ENCODE measurements around the gene SLAMF1. TPM values are rescaled to one million over a fixed set of nuclear protein-coding genes. Genes with fewer than 3 reads are reported as not detected.
A peak's percentile ranks its signal among the peaks of the same experiment; 100 is the strongest.

The SLAMF1 gene
- total RNA-seq, 2 donors from 2014 or later = 84.3 to 96.3 TPM

DNA sequence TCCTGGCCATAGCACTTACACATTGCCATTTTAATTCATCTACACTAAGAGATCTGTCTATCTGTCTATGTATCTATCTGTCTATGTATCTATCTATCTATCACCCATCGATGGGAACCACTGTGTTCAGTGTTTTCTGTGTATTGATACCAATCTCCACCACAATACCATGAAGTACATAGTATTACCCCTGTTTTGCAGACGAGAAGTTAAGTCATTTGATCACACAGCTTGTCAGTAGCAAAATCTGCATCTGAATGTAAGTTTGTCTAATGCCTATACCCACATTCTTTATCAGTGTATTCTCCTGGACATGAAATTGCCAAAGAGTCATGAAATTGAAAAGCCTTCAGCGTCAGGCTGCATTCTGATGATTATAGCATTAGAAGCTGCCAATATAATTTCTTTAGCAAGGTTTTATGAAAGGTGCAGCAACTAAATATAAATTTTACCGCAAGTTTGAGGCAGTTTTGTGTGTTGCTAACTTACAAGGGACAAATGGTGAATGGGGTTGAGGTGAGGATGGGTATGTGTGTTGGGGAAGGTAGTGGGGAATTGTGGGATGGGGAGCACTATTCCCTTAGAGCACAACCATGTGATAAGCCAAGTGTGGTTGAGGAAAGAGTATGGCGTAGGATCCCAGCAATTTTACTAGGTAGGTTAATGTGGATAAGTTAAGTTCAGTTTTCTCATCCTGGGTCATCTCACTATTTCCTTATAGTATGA lies 24.2 kb downstream of the SLAMF1 start:
- DNase-seq (ENCODE audit: low spot score in 2 of 2) = no peak
- ATAC-seq = no peak
- Mint-ChIP-seq H3K9me3 (peaks cover 0 to 7% of the 10 kb centered on the region in 2 donors), H3K27ac (peak overlapping the region; percentile 95 to 100), H3K36me3 (peaks cover 52 to 90% of the 10 kb centered on the region in 2 donors)

GRCh38 chr1:160621633-160622413 lies 25.0 kb downstream of the SLAMF1 start:
- Mint-ChIP-seq H3K36me3 (peaks cover 52 to 88% of the 10 kb centered on the region in 2 donors), H3K9me3 (peaks cover 0 to 7% of the 10 kb centered on the region in 2 donors), H3K27ac (peak overlapping the region; percentile 93 to 95)
- ATAC-seq = peak in 1 of 2 donors; percentile 2
- no peak for DNase-seq (ENCODE audit: low spot score in 2 of 2)

GRCh38 chr1:160620942-160621632 lies 25.8 kb downstream of the SLAMF1 start:
- H3K36me3 Mint-ChIP-seq = peaks cover 52 to 85% of the 10 kb centered on the region in 2 donors
- peak overlapping the region; percentile 93 to 95 for H3K27ac Mint-ChIP-seq
- peaks cover 0 to 7% of the 10 kb centered on the region in 2 donors for H3K9me3 Mint-ChIP-seq
- ATAC-seq (no peak), DNase-seq (ENCODE audit: low spot score in 2 of 2) (no peak)

GRCh38 chr1:160619742-160620277 lies 27.0 kb downstream of the SLAMF1 start:
- peaks cover 47 to 83% of the 10 kb centered on the region in 2 donors for H3K36me3 Mint-ChIP-seq
- no peak for ATAC-seq
- peak overlapping the region; percentile 23 to 63 for H3K27ac Mint-ChIP-seq
- DNase-seq (ENCODE audit: low spot score in 2 of 2) = no peak
- H3K9me3 Mint-ChIP-seq = peaks cover 0 to 5% of the 10 kb centered on the region in 2 donors

GRCh38 chr1:160618763-160619274 lies 28.0 kb downstream of the SLAMF1 start:
- peaks cover 48 to 80% of the 10 kb centered on the region in 2 donors for H3K36me3 Mint-ChIP-seq
- DNase-seq (ENCODE audit: low spot score in 2 of 2) (no peak), ATAC-seq (no peak)
- H3K9me3 Mint-ChIP-seq = peaks cover 0 to 3% of the 10 kb centered on the region in 2 donors
- H3K27ac Mint-ChIP-seq = peak overlapping the region; percentile 23 to 63

- Mint-ChIP-seq H3K27ac (no peak overlapping the region), H3K36me3 (peaks cover 48 to 80% of the 10 kb centered on the region in 2 donors), H3K9me3 (peaks cover 0 to 3% of the 10 kb centered on the region in 2 donors)
- ATAC-seq = no peak
- DNase-seq (ENCODE audit: low spot score in 2 of 2) = no peak
Measured at GRCh38 chr1:160618327-160618726, 28.5 kb downstream of the SLAMF1 start.

DNA sequence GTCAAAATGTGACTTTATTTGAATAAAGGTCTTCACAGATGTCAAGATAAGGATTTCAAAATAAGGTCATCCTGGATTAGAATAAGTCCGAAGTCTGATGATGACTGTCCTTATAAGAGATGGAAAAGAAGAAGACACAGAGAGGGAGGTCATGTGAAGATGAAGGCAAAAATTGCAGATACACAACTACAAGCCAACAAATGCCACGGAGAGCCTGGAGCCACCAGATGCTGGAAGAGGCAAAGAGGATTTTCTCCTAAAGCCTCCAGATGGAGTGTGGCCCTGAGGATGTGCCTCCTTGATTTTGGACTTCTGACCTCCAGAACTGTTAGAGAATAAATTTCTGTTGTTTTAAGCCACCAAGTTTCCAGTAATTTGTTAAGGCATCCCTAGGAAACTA lies 31.2 kb downstream of the SLAMF1 start:
- peak overlapping the region in 1 of 2 donors; percentile 87 for H3K27ac Mint-ChIP-seq

DNA sequence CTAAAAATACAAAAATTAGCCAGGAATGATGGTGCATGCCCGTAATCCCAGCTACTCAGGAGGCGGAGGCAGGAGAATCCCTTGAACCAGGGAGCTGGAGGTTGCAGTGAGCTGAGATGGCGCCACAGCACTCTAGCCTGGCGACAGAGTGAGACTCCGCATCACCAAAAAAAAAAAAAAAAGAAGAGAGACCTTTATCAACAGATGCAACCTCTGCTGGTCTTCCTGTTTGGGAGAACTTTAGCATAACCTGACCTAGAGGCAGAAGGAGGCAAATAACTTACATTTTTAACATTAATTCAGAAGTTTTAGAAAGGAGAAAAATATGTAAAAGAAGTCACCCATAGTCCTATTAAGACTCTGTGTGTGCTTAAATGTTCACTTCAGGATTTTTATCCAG lies 32.4 kb downstream of the SLAMF1 start:
- H3K27ac Mint-ChIP-seq = peak overlapping the region; percentile 22 to 83
- DNase-seq (ENCODE audit: low spot score in 2 of 2) (no peak), ATAC-seq (no peak)
- H3K36me3 Mint-ChIP-seq = peaks cover 39 to 63% of the 10 kb centered on the region in 2 donors
- peaks cover 0 to 3% of the 10 kb centered on the region in 2 donors for H3K9me3 Mint-ChIP-seq

More for the DNA sequence above, 31.2 kb downstream of the SLAMF1 start:
- peaks cover 0 to 3% of the 10 kb centered on the region in 2 donors for H3K9me3 Mint-ChIP-seq
- ATAC-seq (no peak), DNase-seq (ENCODE audit: low spot score in 2 of 2) (no peak)
- H3K36me3 Mint-ChIP-seq = peaks cover 41 to 71% of the 10 kb centered on the region in 2 donors

DNA sequence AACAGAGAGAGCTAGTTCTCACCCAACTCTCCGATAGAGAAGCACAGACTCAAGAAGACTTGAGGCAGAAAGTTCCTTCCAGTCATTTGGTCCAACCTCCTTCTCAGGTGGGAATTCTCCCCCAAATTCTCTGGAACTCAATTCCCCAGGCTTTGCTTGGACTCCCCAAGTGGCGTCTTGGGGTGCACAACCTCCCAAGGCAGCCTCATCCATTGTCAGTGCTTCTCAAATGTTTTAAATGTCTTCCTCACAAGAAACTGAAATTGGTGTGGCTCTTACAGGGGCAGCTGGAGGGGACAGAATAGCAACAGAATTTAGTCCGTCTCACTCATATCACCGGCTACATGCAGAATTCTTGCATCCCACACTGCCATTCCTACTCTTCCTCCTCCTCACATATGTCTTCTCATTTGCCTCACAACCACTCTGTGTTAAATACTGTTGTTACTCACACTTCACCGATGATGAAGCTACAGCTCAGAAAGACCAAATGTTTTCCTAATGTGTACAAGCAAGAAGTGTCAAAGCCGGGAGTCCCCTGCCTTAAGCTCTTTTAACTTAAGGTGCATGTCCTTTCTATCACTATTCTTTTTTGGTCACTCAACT lies 34.1 kb downstream of the SLAMF1 start:
- H3K36me3 Mint-ChIP-seq = peaks cover 26 to 48% of the 10 kb centered on the region in 2 donors
- no peaks in the 10 kb centered on the region for H3K9me3 Mint-ChIP-seq
- ATAC-seq (no peak), DNase-seq (ENCODE audit: low spot score in 2 of 2) (no peak)
- peak overlapping the region; percentile 29 to 72 for H3K27ac Mint-ChIP-seq

DNA sequence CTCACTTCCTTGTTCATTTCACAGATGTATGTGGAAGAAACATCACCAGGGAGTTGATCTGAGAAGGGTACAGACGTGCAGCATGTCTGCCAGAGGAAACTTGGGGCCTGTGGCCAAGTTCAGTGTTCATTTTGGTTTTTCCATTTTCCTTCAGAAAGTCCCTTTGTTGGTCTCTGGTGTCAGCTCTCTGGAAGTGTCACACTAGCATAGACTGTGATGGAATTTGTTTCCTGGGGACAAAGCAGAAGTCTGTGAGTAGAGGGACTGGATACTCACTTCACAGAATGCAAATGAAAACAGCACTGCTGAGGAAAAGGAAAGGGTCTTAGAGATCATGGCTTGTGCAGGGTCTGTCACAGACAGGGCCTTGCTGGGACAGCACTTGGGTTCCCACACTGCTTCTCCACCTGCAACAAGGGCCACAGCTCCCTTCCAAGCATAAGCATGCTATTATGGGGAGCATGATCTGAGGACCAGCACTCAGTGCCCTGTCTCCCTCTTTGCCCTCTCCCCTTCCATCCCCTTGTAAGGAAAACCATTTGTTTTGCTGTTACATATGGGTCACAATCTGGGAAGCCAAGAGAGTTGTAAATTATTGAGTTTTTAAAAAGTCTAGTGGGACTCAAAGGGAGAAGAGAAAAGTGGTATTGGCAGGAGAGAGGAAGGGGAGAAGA lies 36.1 kb downstream of the SLAMF1 start:
- H3K9me3 Mint-ChIP-seq = no peaks in the 10 kb centered on the region
- H3K36me3 Mint-ChIP-seq = peaks cover 34 to 35% of the 10 kb centered on the region in 2 donors
- no peak for ATAC-seq
- peak overlapping the region in 1 of 2 donors; percentile 29 for H3K27ac Mint-ChIP-seq
- DNase-seq (ENCODE audit: low spot score in 2 of 2) = no peak

DNA sequence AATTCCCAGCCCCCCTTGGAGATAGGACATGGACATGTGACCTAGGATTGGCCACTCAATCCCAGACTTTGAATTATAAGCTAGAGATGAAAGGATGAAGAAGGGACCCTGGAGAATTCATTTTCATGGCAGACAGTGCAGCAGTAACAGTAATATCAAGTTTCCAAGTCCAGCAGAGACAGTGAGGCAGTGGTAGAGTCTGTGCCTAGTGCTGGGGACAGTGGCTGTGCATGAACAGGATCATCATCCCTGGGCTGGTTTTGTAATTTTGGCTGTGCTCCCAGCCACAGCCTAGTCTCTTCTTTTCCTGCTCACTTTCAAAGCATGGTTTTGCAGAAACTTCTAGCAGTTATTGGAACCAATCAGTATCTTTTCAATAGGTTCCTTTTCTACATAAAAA lies 37.9 kb downstream of the SLAMF1 start:
- peak overlapping the region in 1 of 2 donors; percentile 95 for H3K27ac Mint-ChIP-seq
- H3K36me3 Mint-ChIP-seq = peaks cover 40 to 43% of the 10 kb centered on the region in 2 donors
- ATAC-seq = no peak
- no peak for DNase-seq (ENCODE audit: low spot score in 2 of 2)
- H3K9me3 Mint-ChIP-seq = peaks cover 7 to 9% of the 10 kb centered on the region in 2 donors

DNA sequence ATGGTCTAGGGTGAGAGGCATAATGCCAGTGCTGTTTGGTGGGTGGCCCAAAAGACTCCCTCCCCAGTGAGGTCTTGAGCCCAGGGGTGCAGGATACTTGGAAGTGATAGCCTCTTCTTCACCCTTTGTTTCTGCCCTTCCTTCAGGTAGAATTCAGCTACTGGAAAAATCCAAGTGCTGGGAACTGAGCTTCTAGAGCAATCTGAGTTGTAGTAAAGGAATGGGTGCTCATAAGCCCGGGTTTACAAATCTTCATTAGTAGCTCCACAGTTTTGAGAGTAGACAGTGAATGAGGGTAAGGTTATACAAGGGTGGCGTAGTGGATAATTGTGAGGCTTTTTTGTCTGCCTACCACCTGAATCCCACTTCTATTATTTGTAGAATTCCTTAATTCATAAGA lies 38.3 kb downstream of the SLAMF1 start:
- peak overlapping the region in 1 of 2 donors; percentile 95 for H3K27ac Mint-ChIP-seq
- H3K36me3 Mint-ChIP-seq = peaks cover 40 to 43% of the 10 kb centered on the region in 2 donors
- peaks cover 7 to 11% of the 10 kb centered on the region in 2 donors for H3K9me3 Mint-ChIP-seq
- ATAC-seq (no peak), DNase-seq (ENCODE audit: low spot score in 2 of 2) (no peak)

DNA sequence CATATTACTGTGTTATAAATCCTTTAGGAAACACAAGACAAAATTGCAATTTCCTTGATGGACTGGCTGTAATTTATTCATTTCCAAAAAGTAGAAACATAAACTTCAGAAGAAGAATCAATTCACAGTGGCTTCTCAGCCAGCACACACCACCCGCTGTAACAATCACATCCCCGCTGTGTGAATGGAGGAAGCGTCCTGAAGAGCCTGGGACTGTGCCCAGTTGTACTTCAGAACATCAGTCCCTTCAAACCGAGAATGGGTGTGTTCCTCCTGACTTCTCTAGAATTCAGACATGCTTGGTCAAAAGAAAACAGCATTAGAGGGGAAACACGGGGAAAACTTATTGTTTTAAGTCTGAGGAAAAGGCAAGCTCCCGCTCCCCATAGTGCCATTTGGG lies 38.8 kb downstream of the SLAMF1 start:
- Mint-ChIP-seq H3K36me3 (peaks cover 40 to 43% of the 10 kb centered on the region in 2 donors), H3K27ac (peak overlapping the region in 1 of 2 donors; percentile 95), H3K9me3 (peaks cover 9 to 13% of the 10 kb centered on the region in 2 donors)
- ATAC-seq (no peak), DNase-seq (ENCODE audit: low spot score in 2 of 2) (no peak)

GRCh38 chr1:160607672-160608032 lies 39.2 kb downstream of the SLAMF1 start:
- DNase-seq (ENCODE audit: low spot score in 2 of 2) = no peak
- ATAC-seq = peak in 1 of 2 donors; percentile 15
- peaks cover 38 to 43% of the 10 kb centered on the region in 2 donors for H3K36me3 Mint-ChIP-seq
- H3K27ac Mint-ChIP-seq = peak overlapping the region; percentile 79 to 95
- H3K9me3 Mint-ChIP-seq = peaks cover 13 to 17% of the 10 kb centered on the region in 2 donors

DNA sequence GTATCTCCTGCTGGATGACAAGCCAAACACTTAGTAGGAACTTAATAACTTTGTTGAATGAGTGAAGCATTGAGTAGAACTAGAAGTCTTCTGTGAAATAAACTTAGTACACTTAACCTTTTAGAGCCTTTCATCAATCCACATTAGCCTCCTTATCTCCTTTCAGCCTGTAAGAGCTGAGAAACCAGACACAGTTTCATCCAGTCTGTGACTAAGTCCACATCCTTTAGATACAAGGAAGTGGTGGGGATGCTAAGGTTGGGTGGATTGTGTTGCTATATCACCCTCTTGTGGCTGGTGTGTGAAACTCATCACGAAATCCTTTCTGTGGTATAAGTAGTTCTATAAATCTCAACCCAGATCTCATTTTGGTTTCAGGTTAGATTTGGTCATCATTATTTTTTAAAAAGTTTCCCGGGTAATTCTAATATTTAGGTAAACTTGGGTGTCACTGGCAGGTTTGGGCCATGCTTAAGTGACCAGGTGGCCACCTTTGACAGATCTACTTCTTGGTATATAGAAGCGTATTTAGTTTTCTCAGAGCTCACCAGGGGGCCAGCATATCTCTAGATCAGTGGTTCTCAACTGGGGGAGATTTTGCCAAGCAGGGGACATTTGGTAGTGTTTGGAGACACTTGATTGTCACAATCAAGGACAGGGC lies 39.7 kb downstream of the SLAMF1 start:
- peak; percentile 91 to 94 for ATAC-seq
- peaks cover 38 to 43% of the 10 kb centered on the region in 2 donors for H3K36me3 Mint-ChIP-seq
- H3K27ac Mint-ChIP-seq = peak overlapping the region; percentile 79 to 95
- peaks cover 16 to 17% of the 10 kb centered on the region in 2 donors for H3K9me3 Mint-ChIP-seq
- peak in 1 of 2 donors; percentile 49 for DNase-seq (ENCODE audit: low spot score in 2 of 2)
